Measurements from ENCODE around the gene RPL37. TPM values are rescaled to one million over a fixed set of nuclear protein-coding genes. Genes with fewer than 3 reads are reported as not detected.
A peak's percentile ranks its signal among the peaks of the same experiment; 100 is the strongest.

The RPL37 gene
- total RNA-seq, 1 experiment from 2014 or later = 2,063 TPM

- H3K27me3 Mint-ChIP-seq (ENCODE audit: insufficient read depth, unreplicated experiment) = no peaks in the 10 kb centered on the region
- peaks cover 21% of the 10 kb centered on the region for H3K36me3 Mint-ChIP-seq (ENCODE audit: insufficient read depth, unreplicated experiment)
- H3K9me3 Mint-ChIP-seq (ENCODE audit: unreplicated experiment) = no peaks in the 10 kb centered on the region
- peaks cover 40% of the 10 kb centered on the region for H3K4me1 Mint-ChIP-seq (ENCODE audit: insufficient read depth, unreplicated experiment)
- H3K27ac Mint-ChIP-seq (ENCODE audit: low read depth, unreplicated experiment) = peak overlapping the region; percentile 37
- no peak overlapping the region for H3K4me3 Mint-ChIP-seq (ENCODE audit: unreplicated experiment)
- POLR2A ChIA-PET = interaction anchor here (0.7 to 1.0 kb wide), 2 partner anchors 8 to 16 kb away, joined by 4 read pairs; no protein-coding TSS in a partner anchor
- DNase-seq (ENCODE audit: unreplicated experiment) = no peak
- TF ChIP-seq, protein P1, sequence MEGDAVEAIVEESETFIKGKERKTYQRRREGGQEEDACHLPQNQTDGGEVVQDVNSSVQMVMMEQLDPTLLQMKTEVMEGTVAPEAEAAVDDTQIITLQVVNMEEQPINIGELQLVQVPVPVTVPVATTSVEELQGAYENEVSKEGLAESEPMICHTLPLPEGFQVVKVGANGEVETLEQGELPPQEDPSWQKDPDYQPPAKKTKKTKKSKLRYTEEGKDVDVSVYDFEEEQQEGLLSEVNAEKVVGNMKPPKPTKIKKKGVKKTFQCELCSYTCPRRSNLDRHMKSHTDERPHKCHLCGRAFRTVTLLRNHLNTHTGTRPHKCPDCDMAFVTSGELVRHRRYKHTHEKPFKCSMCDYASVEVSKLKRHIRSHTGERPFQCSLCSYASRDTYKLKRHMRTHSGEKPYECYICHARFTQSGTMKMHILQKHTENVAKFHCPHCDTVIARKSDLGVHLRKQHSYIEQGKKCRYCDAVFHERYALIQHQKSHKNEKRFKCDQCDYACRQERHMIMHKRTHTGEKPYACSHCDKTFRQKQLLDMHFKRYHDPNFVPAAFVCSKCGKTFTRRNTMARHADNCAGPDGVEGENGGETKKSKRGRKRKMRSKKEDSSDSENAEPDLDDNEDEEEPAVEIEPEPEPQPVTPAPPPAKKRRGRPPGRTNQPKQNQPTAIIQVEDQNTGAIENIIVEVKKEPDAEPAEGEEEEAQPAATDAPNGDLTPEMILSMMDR (IDR thresholded peaks at IDR 0.05; ENCODE audit: unreplicated experiment) = no peak
- CTCF ChIA-PET = no interaction called here
- no TSS peak for BruUV-seq (replicated peaks)
- intact Hi-C loops (cut with micrococcal nuclease) = no loop called here
These were observed 54.8 kb downstream of the RPL37 start for GRCh38 chr5:40780199-40780598.

GRCh38 chr5:40779561-40779960 is 55.5 kb downstream of the RPL37 start:
- Mint-ChIP-seq H3K9me3 (ENCODE audit: unreplicated experiment) (no peaks in the 10 kb centered on the region), H3K36me3 (ENCODE audit: insufficient read depth, unreplicated experiment) (peaks cover 22% of the 10 kb centered on the region), H3K27ac (ENCODE audit: low read depth, unreplicated experiment) (no peak overlapping the region), H3K4me1 (ENCODE audit: insufficient read depth, unreplicated experiment) (peaks cover 40% of the 10 kb centered on the region), H3K27me3 (ENCODE audit: insufficient read depth, unreplicated experiment) (no peaks in the 10 kb centered on the region), H3K4me3 (ENCODE audit: unreplicated experiment) (no peak overlapping the region)
- intact Hi-C loops (cut with micrococcal nuclease) = no loop called here
- no peak for DNase-seq (ENCODE audit: unreplicated experiment)
- ChIA-PET POLR2A (no interaction called here), CTCF (no interaction called here)
- no TSS peak for BruUV-seq (replicated peaks)
- TF ChIP-seq, protein P1 (IDR thresholded peaks at IDR 0.05; ENCODE audit: unreplicated experiment) = no peak

DNA sequence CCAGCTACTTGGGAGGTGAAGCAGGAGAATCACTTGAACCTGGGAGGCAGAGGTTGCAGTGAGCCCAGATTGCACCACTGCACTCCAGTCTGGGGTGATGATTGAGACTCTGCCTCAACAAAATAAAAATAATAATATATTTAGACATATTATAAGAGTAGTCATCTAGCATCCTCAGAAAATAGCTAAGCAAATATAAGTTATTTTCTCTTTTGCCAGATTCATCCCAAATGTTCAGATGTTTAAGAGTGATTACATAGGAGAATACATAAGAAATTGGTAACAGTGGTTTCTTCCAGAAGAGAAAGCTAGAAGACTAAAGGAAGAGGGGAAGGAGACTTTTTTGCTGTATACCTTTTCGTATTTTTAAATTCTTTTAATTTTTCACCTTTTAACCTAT is 56.9 kb downstream of the RPL37 start:
- no peak overlapping the region for H3K4me3 Mint-ChIP-seq (ENCODE audit: unreplicated experiment)
- intact Hi-C loops (cut with micrococcal nuclease) = no loop called here
- POLR2A ChIA-PET = interaction anchor here (1.2 to 1.8 kb wide), 3 partner anchors 9 to 54 kb away, joined by 4 to 6 read pairs (median 5); no protein-coding TSS in a partner anchor
- TF ChIP-seq, protein P1 (IDR thresholded peaks at IDR 0.05; ENCODE audit: unreplicated experiment) = no peak
- no peaks in the 10 kb centered on the region for H3K9me3 Mint-ChIP-seq (ENCODE audit: unreplicated experiment)
- H3K27ac Mint-ChIP-seq (ENCODE audit: low read depth, unreplicated experiment) = no peak overlapping the region
- no TSS peak for BruUV-seq (replicated peaks)
- no peaks in the 10 kb centered on the region for H3K27me3 Mint-ChIP-seq (ENCODE audit: insufficient read depth, unreplicated experiment)
- H3K36me3 Mint-ChIP-seq (ENCODE audit: insufficient read depth, unreplicated experiment) = peaks cover 34% of the 10 kb centered on the region
- CTCF ChIA-PET = no interaction called here
- H3K4me1 Mint-ChIP-seq (ENCODE audit: insufficient read depth, unreplicated experiment) = peaks cover 40% of the 10 kb centered on the region
- no peak for DNase-seq (ENCODE audit: unreplicated experiment)

GRCh38 chr5:40776658-40776977 is 58.4 kb downstream of the RPL37 start:
- Mint-ChIP-seq H3K27me3 (ENCODE audit: insufficient read depth, unreplicated experiment) (no peaks in the 10 kb centered on the region), H3K27ac (ENCODE audit: low read depth, unreplicated experiment) (no peak overlapping the region), H3K4me3 (ENCODE audit: unreplicated experiment) (no peak overlapping the region), H3K4me1 (ENCODE audit: insufficient read depth, unreplicated experiment) (peaks cover 30% of the 10 kb centered on the region), H3K36me3 (ENCODE audit: insufficient read depth, unreplicated experiment) (peaks cover 49% of the 10 kb centered on the region), H3K9me3 (ENCODE audit: unreplicated experiment) (no peaks in the 10 kb centered on the region)
- CTCF ChIA-PET = interaction anchor here (0.6 to 1.1 kb wide), 3 partner anchors 10 to 88 kb away, joined by 3 to 4 read pairs (median 3); no protein-coding TSS in a partner anchor
- TF ChIP-seq, protein P1 (IDR thresholded peaks at IDR 0.05; ENCODE audit: unreplicated experiment) = no peak
- POLR2A ChIA-PET = interaction anchor here (0.8 to 1.3 kb wide), 2 partner anchors 15 to 59 kb away, joined by 3 read pairs; partner anchors contain the start of gene RPL37
- DNase-seq (ENCODE audit: unreplicated experiment) = no peak
- intact Hi-C loops (cut with micrococcal nuclease) = no loop called here
- TSS peak; percentile 7 for BruUV-seq (replicated peaks)
